ENCODE data around the gene RBM38.
A peak's percentile ranks its signal among the peaks of the same experiment; 100 is the strongest.

The RBM38 gene

GRCh38 chr20:57439432-57439831 is 48.2 kb downstream of the RBM38 start:
- ATAC-seq, result no peak

GRCh38 chr20:57439993-57440392 is 48.8 kb downstream of the RBM38 start:
- ATAC-seq, result no peak

- ATAC-seq, result no peak
These were observed 49.7 kb downstream of the RBM38 start for GRCh38 chr20:57440678-57441509.

DNA sequence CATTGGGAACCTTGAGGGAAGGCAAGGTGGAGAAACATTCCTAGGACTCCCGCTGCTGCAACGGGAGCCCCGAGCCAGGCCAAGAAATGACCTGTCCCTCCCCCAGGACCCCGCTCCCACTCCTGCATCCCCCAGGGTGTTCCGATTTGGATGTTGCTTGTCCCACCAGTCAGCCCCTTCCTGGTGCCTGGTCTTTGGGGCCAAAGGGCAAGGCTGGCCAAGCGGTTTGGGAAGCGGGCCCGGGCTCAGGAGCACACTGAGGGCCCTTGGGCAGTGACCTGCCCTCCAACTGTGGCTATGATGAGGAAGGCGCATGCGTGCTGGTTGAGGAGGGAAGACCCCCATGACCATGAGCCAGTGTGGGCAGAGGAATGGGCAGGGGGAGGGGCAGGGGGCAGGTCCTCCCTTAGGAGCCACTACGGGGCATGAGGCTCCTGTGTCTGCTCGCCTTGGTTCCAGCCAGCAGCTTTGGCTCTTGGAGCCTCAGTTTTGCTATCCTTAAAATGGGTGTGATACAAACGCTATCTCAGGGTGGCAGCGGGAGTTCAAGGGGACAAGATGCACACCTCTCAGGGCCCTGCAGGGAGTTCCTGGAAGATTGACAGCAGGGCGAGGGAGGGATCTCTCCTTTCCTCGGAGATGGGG is 50.4 kb downstream of the RBM38 start:
- ATAC-seq, result no peak

DNA sequence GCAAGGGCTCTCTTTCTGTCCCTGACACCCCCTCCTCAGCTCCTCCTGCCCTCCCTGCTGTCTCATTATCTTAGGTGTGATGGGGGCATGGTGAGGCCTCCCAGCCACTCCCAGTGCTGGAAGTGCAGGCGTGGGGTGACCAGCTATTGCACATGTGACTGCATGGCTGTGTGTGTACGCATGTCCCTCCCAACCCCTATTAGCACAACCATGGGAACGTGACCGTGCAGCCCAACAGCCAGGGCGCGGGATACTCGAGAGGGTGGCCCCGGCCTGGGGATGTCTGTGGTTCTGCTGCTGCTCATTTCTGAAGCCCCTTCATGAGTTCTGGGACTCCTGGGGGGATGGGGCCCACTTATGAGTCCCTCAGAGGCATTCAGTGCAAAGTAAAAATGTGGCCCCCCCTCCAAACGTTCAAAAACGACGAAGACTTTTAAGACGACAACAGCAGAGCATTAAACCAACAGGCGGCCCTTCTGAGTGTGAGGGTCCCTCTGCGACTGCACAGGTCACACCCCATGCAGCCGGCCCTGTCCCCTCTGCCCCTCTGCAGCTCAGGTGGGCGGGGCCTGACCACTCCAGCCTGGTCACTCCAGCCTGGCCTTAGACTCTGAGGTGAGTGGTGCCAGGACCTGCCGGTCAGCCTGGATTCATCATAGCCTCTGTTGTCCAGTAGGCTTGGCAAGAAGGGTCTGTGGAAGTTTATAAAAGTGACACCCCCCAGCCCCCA is 51.1 kb downstream of the RBM38 start:
- ATAC-seq, result no peak

DNA sequence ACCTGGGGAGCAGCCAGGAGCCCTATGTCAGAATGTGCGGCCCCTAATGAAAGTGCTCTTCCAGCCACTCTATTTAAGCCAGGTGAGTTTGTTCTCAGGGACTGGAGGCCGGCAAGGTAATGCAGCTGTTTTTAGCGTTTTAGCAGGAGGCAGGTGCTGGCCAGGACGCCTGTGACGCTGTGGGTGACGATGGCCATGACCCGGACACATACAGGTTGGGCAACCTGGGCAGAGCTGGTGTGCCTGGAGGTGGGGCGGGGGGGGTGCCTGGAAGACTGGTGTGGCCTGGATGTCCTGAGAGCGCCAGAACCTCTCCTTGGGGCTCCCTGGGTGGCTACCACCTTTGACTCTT is 51.7 kb downstream of the RBM38 start:
- no peak for ATAC-seq

DNA sequence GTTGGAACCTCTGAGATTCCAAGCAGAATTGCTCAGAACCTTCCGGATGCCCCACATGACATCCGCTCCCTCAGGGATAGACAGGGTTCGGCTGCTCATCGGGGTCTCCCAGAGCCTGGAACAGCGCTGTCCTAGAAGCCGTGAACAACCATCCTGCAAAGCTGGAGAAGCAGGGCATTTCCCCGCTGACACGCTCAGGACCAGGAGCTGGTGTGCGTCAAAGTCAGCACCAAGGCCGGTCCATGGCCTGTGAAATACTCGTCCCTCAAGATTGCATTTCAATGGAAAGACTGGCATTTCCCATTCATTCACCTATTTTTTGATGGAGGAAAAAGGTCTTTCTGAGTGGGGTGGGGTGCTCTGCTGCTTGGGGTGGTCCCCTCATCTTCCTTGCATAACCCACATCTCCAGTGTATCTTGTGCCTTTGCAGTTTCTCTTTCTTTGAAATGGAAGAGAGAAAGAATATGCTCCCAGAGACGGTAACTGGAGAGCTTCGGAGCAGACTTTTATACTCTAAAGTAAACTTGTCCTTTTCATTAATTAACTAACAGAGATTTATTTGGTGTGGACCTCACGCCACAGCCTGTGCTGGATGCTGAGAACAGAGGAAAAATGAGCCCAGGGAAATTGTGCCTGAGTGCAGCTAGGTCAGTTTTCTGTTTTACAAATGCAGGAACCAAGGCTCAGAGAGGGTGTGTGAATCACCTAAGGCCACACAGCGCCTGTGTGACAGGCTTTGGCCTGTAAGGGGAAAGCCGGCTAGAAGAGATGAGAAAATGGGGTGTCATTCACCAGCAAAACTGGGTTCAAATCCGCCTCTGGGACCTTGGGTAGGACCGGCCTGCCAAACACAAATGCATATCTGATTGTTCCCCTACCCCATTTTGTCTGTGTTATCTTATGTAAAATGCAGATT is 52.4 kb downstream of the RBM38 start:
- no peak for ATAC-seq

- ATAC-seq, result no peak
These were observed 53.3 kb downstream of the RBM38 start for GRCh38 chr20:57444394-57445048.

DNA sequence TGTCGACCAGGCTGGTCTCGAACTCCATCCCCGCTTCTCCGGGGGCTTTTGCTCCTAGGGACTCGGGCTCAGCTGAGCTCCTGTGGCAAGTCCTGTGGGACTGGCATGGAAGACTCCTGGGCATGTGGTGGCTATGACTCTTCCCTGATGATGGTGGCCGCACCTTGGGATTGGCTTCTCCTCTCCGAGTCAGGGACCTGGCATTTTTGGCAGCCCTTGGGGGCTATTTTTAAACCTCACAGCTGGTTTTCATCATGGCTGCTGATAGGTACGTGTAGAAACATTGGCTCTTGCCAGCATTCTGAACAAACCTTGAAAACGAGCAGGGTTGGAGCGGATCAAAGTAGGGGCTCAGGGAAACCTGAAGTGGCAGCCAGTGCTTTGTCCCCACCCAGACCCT is 54.1 kb downstream of the RBM38 start:
- no peak for ATAC-seq

- ATAC-seq, result no peak
These were observed 54.6 kb downstream of the RBM38 start for GRCh38 chr20:57445774-57446173.

- ATAC-seq, result no peak
These were observed 57.7 kb downstream of the RBM38 start for GRCh38 chr20:57448764-57449354.

DNA sequence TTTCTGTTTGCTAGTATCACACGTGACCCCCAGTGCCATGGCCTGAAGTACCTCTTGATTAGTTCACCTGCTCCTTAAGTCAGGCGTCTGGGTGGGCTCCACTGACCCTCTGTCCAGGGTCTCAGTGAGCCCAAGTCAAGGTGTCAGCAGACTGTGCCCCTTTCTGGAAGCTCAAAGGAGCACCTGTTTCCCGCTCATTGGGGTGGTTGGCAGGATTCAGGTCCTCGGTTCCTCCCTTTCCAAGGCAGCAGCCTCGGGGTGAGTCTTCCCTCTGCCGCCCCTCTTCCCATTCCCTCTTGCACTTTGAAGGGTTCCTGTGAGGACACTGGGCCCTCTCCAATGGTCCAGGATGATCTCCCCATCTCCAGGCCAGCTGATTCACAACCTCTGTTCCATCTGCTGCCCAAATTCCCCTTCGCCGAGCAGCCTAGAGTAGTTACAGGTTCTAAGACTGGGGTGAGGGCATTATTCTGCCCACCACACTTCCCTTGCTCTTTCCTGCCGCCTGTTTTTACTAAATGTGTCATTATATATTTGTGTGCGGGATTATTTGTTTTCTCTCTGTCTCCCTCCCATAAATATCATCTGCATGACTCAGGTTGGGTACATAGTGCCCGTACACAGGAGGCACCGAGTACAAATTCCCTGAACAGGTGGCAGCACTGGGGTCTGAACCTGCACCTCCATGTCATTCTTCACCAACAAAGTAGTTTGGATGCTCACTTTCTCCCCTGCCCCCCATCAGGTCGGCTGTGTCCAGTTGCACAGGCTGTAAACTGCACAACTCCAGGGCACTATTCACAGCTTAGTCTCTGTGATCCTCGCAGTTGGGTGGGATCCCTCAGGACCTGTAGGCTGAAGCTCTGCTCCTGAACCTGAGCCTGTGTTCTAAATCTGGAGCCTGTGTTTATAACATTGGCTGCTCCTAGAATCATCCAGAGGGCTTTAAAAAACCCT is 58.5 kb downstream of the RBM38 start:
- no peak for ATAC-seq

- ATAC-seq, result peak; percentile 42
These were observed 59.2 kb downstream of the RBM38 start for GRCh38 chr20:57450419-57450818.

DNA sequence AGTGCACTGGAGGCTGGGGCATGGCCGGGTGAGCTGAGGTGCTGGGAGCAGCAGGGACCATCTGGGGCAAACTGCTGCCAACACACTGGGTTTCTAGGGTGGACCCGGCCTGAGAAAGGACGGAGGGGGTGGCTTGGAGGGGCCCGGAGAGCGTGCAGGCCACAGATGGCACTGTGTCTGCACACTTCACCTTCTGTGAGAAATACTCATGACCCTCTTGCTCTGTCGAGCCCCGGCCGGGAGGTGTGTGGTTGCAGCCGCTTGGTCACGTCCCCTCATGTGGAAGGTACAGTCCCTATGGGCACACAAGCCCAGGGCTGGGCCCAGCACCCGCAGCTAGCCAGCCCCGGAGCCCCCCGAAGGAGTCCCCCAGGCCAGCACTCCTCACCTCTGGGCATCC is 59.7 kb downstream of the RBM38 start:
- ATAC-seq, result no peak

DNA sequence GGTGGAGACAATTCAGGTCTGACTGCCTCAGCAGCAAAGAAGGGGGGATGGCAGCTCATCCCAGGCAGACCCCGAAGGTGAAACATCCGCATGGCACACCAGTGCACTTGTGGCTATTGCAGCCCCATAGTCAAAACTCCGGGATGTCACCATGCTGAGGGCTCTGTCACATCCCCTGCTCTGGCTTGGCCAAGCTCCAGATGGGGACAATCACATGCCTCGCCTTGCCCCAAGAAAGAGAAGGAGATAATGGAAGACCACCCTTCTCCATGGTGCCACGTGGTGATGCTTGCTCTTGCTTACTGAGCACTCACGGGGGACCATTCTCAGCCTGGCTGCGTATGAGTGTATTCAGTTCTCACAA is 60.2 kb downstream of the RBM38 start:
- ATAC-seq, result no peak

- peak; percentile 31 to 56 for ATAC-seq
These were observed 60.8 kb downstream of the RBM38 start for GRCh38 chr20:57451795-57452661.

- no peak for ATAC-seq
These were observed 64.2 kb downstream of the RBM38 start for GRCh38 chr20:57455386-57455785.

- ATAC-seq, result no peak
These were observed 64.9 kb downstream of the RBM38 start for GRCh38 chr20:57456116-57456515.

GRCh38 chr20:57457243-57458095 is 66.3 kb downstream of the RBM38 start:
- ATAC-seq, result no peak
